H9 (cell line): ENCODE results near the gene WDR17. TPM values are rescaled to one million over a fixed set of nuclear protein-coding genes. Genes with fewer than 3 reads are reported as not detected.

Source experiments
- DNase-seq: peaks from one replicate; pipeline ENCODE4 v3.0.0-alpha.2; 2017
- H2AFZ ChIP-seq: one replicate; pipeline ENCODE4 v1.6.1; 2013; ENCODE audit warnings: mild to moderate bottlenecking, low read length, control low read depth, moderate library complexity
- H2AK5ac ChIP-seq: 2 replicates; pipeline ENCODE4 v1.6.1; 2013; ENCODE audit warnings: low read length, control low read depth, mixed read lengths; ENCODE audit not compliant: insufficient read length
- H2BK120ac ChIP-seq: one replicate; pipeline ENCODE4 v1.6.1; 2013; ENCODE audit warnings: low read depth, mild to moderate bottlenecking, low read length, control low read depth, inconsistent platforms; ENCODE audit not compliant: poor library complexity, severe bottlenecking
- H2BK12ac ChIP-seq: 2 replicates; pipeline ENCODE4 v1.6.1; 2013; ENCODE audit warnings: low read length, control low read depth, mixed read lengths, low read depth; ENCODE audit not compliant: insufficient read length
- H2BK15ac ChIP-seq: 2 replicates; pipeline ENCODE4 v1.6.1; 2013; ENCODE audit warnings: low read depth, low read length, control low read depth
- H2BK20ac ChIP-seq: one replicate; pipeline ENCODE4 v1.6.1; 2013; ENCODE audit warnings: low read depth, mild to moderate bottlenecking, low read length, control low read depth, inconsistent platforms; ENCODE audit not compliant: poor library complexity, severe bottlenecking
- H2BK5ac ChIP-seq: 2 replicates; pipeline ENCODE4 v1.6.1; 2013; ENCODE audit warnings: low read length, control low read depth, mixed read lengths; ENCODE audit not compliant: insufficient read length
- H3K14ac ChIP-seq: 2 replicates; pipeline ENCODE4 v1.6.1; 2013; ENCODE audit warnings: low read length, control low read depth; ENCODE audit not compliant: insufficient read depth
- H3K18ac ChIP-seq: 2 replicates; pipeline ENCODE4 v1.6.1; 2013; ENCODE audit warnings: low read depth, mild to moderate bottlenecking, mixed read lengths, low read length, control low read depth; ENCODE audit not compliant: insufficient read length
- H3K23ac ChIP-seq: 2 replicates; pipeline ENCODE4 v1.6.1; 2013; ENCODE audit warnings: low read length, control low read depth, mixed read lengths, low read depth; ENCODE audit not compliant: insufficient read length
- H3K23me2 ChIP-seq: 2 replicates; pipeline ENCODE4 v1.6.1; 2013; ENCODE audit warnings: low read depth, mild to moderate bottlenecking, mixed read lengths, low read length, control low read depth; ENCODE audit not compliant: insufficient read length, poor library complexity, severe bottlenecking
- H3K27ac ChIP-seq: 2 replicates; pipeline ENCODE4 v1.5.1; 2013; ENCODE audit warnings: low read length, control low read depth, mixed read lengths, low read depth; ENCODE audit not compliant: insufficient read length
- H3K27me3 ChIP-seq: 2 replicates; pipeline ENCODE4 v1.6.1; 2013; ENCODE audit warnings: low read length, control low read depth, inconsistent platforms; ENCODE audit not compliant: insufficient read depth
- H3K4ac ChIP-seq: 2 replicates; pipeline ENCODE4 v1.6.1; 2013; ENCODE audit warnings: low read depth, mild to moderate bottlenecking, control low read depth, inconsistent platforms, low read length, moderate library complexity
- H3K4me1 ChIP-seq: 2 replicates; pipeline ENCODE4 v1.6.1; 2013; ENCODE audit warnings: low read length, control low read depth, inconsistent platforms; ENCODE audit not compliant: insufficient read depth
- H3K4me2 ChIP-seq: 2 replicates; pipeline ENCODE4 v1.6.1; 2013; ENCODE audit warnings: low read length, control low read depth, mixed read lengths; ENCODE audit not compliant: insufficient read length, insufficient read depth
- H3K56ac ChIP-seq: 2 replicates; pipeline ENCODE4 v1.6.1; 2013; ENCODE audit warnings: low read depth, mild to moderate bottlenecking, mixed read lengths, low read length, control low read depth; ENCODE audit not compliant: insufficient read length
- H3K79me1 ChIP-seq: 2 replicates; pipeline ENCODE4 v1.6.1; 2013; ENCODE audit warnings: low read depth, mild to moderate bottlenecking, moderate library complexity, low read length, control low read depth, inconsistent platforms; ENCODE audit not compliant: insufficient read depth, poor library complexity, severe bottlenecking
- H3K79me2 ChIP-seq: 2 replicates; pipeline ENCODE4 v1.6.1; 2013; ENCODE audit warnings: low read length, control low read depth, inconsistent platforms; ENCODE audit not compliant: insufficient read depth
- H3K9ac ChIP-seq: 2 replicates; pipeline ENCODE4 v1.6.1; 2013; ENCODE audit warnings: low read length, control low read depth, mixed read lengths; ENCODE audit not compliant: insufficient read length; ENCODE audit errors: extremely low read depth
- H3K9me3 ChIP-seq: one replicate; pipeline ENCODE4 v1.6.1; 2013; ENCODE audit warnings: low read depth, low read length, inconsistent platforms; ENCODE audit not compliant: control insufficient read depth
- H3T11ph ChIP-seq: one replicate; pipeline ENCODE4 v1.6.1; 2013; ENCODE audit warnings: mild to moderate bottlenecking, low read length, control low read depth, inconsistent platforms
- H4K20me1 ChIP-seq: one replicate; pipeline ENCODE4 v1.6.1; 2013; ENCODE audit not compliant: control insufficient read depth, insufficient read length, insufficient read depth
- H4K5ac ChIP-seq: 2 replicates; pipeline ENCODE4 v1.6.1; 2013; ENCODE audit warnings: low read depth, mild to moderate bottlenecking, mixed read lengths, low read length, control low read depth; ENCODE audit not compliant: insufficient read length
- H4K8ac ChIP-seq: replicated peaks from 2 replicates; pipeline ENCODE4 v1.6.1; 2013; ENCODE audit warnings: low read length, control low read depth, mixed read lengths, low read depth; ENCODE audit not compliant: insufficient read length
- H4K91ac ChIP-seq: 2 replicates; pipeline ENCODE4 v1.6.1; 2013; ENCODE audit warnings: low read depth, mild to moderate bottlenecking, moderate library complexity, mixed read lengths, low read length, control low read depth; ENCODE audit not compliant: insufficient read length
- H3K27ac Mint-ChIP-seq, 3 experiments: 2 replicates in 2 of 3; 3 replicates in 1 of 3; pipeline ENCODE4 v1.8.0; 2020 to 2021; ENCODE audit warnings: mixed read lengths in 3 of 3, mild to moderate bottlenecking in 1 of 3, moderate library complexity in 1 of 3
- H3K27me3 Mint-ChIP-seq: 2 replicates; pipeline ENCODE4 v1.8.0; 2021; ENCODE audit warnings: low read depth, mild to moderate bottlenecking, moderate library complexity, mixed read lengths
- H3K36me3 Mint-ChIP-seq, 3 experiments: 2 replicates in 2 of 3; 3 replicates in 1 of 3; pipeline ENCODE4 v1.8.0; 2020 to 2021; ENCODE audit warnings: low read depth in 3 of 3, mixed read lengths in 3 of 3; ENCODE audit not compliant: insufficient read depth in 1 of 3
- H3K4me1 Mint-ChIP-seq, 2 experiments: 2 replicates each; pipeline ENCODE4 v1.8.0; 2020; ENCODE audit warnings: mixed read lengths in 2 of 2
- H3K4me3 Mint-ChIP-seq, 2 experiments: 2 replicates in 1 of 2; 3 replicates in 1 of 2; pipeline ENCODE4 v1.8.0; 2020 to 2021; ENCODE audit warnings: mild to moderate bottlenecking in 2 of 2, mixed read lengths in 2 of 2, moderate library complexity in 1 of 2
- H3K9me3 Mint-ChIP-seq, 2 experiments: 2 replicates in 1 of 2; 3 replicates in 1 of 2; pipeline ENCODE4 v1.8.0; 2020; ENCODE audit warnings: mild to moderate bottlenecking in 2 of 2, mixed read lengths in 2 of 2, moderate library complexity in 1 of 2
- WGBS: extraction: QIAGEN DNeasy Blood & Tissue Kit; methylation state at CpG from one replicate; pipeline ENCODE4 v1.1.7; 2013; ENCODE audit warnings: missing lambda C conversion rate, low lambda C conversion rate, mixed read lengths; ENCODE audit not compliant: insufficient read length; ENCODE audit errors: extremely low coverage; 5-methylcytosine and 5-hydroxymethylcytosine counted together
- total RNA-seq: library from RNA; stranded (reverse); gene quantifications from 2 replicates; pipeline ENCODE4 v1.2.1, GENCODE V29; 2021
- TF ChIP-seq, protein P1 (sequence below): fragments of 200-600 bp; sonication (generic); conservative IDR thresholded peaks from 3 replicates; pipeline ENCODE4 v1.8.0; 2021; ENCODE audit warnings: antibody characterized with exemption, mild to moderate bottlenecking

WDR17 gene
- total RNA-seq, 1 experiment from 2014 or later, result 2.6 TPM

DNA sequence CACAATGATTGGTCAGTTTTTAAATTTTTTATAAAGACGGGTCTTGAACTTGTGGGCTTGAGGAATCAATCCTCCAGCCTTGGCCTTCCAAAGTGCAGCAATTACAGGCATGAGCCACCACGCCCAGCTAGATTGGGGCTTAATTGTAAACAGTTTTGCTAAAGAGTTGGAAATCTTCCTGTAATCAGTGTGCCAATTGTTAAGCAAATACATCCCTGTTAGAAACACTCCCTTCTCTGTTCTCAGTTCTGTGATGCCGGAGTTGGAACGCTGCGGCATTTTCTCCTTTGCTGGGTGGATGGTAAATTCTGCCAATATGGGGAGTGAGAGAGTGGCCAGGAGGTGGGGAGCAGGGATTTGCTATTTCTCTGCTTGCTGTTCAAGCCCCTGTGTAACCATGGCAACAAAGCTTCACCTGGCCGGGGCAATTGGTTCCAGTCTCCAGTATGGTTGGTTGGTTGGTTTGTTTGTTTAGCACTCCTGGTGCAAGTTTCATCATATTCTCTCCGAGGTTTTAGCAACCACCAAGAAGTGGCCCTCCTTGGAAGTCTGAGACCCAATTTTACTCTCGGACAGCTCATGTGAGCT is 132.8 kb downstream of the WDR17 start:
- H3K9me3 ChIP-seq, result no peaks in the 10 kb centered on the region
- H3K23ac ChIP-seq, result no peak overlapping the region
- H4K91ac ChIP-seq, result no peak overlapping the region
- H3K79me1 ChIP-seq, result no peaks in the 10 kb centered on the region
- no peak overlapping the region for H2BK12ac ChIP-seq
- H3K27ac ChIP-seq, result no peak overlapping the region
- H3K27me3 ChIP-seq, result no peaks in the 10 kb centered on the region
- Mint-ChIP-seq H3K27ac (no peak overlapping the region), H3K36me3 (no peaks in the 10 kb centered on the region), H3K4me1 (peaks cover 11 to 19% of the 10 kb centered on the region in 2 experiments; a peak in 3 of 4 replicates), H3K9me3 (no peaks in the 10 kb centered on the region), H3K4me3 (no peak overlapping the region), H3K27me3 (no peaks in the 10 kb centered on the region)
- no peak overlapping the region for H2BK120ac ChIP-seq
- H4K20me1 ChIP-seq, result no peaks in the 10 kb centered on the region
- no peak overlapping the region for H3K4ac ChIP-seq
- H3K4me1 ChIP-seq, result no peaks in the 10 kb centered on the region
- no CpG with 5 or more reads among the region's 8 CpGs for WGBS
- no peak overlapping the region for H2AK5ac ChIP-seq
- no peak overlapping the region for H3T11ph ChIP-seq
- H2BK15ac ChIP-seq, result no peak overlapping the region
- no peak overlapping the region for H4K5ac ChIP-seq
- H3K4me2 ChIP-seq, result no peak overlapping the region
- H3K23me2 ChIP-seq, result peaks cover 3% of the 10 kb centered on the region
- H4K8ac ChIP-seq, result no peak overlapping the region
- H3K14ac ChIP-seq, result no peak overlapping the region
- no peak overlapping the region for H3K18ac ChIP-seq
- no peak overlapping the region for H3K56ac ChIP-seq
- DNase-seq, result peak; percentile 52
- no peaks in the 10 kb centered on the region for H3K79me2 ChIP-seq
- TF ChIP-seq, protein P1, sequence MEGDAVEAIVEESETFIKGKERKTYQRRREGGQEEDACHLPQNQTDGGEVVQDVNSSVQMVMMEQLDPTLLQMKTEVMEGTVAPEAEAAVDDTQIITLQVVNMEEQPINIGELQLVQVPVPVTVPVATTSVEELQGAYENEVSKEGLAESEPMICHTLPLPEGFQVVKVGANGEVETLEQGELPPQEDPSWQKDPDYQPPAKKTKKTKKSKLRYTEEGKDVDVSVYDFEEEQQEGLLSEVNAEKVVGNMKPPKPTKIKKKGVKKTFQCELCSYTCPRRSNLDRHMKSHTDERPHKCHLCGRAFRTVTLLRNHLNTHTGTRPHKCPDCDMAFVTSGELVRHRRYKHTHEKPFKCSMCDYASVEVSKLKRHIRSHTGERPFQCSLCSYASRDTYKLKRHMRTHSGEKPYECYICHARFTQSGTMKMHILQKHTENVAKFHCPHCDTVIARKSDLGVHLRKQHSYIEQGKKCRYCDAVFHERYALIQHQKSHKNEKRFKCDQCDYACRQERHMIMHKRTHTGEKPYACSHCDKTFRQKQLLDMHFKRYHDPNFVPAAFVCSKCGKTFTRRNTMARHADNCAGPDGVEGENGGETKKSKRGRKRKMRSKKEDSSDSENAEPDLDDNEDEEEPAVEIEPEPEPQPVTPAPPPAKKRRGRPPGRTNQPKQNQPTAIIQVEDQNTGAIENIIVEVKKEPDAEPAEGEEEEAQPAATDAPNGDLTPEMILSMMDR, result no peak
- H2BK5ac ChIP-seq, result no peak overlapping the region
- H3K9ac ChIP-seq, result no peak overlapping the region
- no peak overlapping the region for H2AFZ ChIP-seq
- no peak overlapping the region for H2BK20ac ChIP-seq
